ENCODE results near the gene CTXN2.

GRCh38 chr15:48191574-48192225 is at the start of gene CTXN2:
- TF ChIP-seq MXI1 (IDR thresholded peaks at IDR 0.05; ENCODE audit: low read depth, low read length) (no peak), CTCF (IDR thresholded peaks at IDR 0.05) (no peak), RAD21 (IDR thresholded peaks at IDR 0.05; ENCODE audit: low read length) (no peak), TAF1 (IDR thresholded peaks at IDR 0.05; ENCODE audit: borderline replicate concordance, low read depth, low read length) (no peak), POLR2AphosphoS5 (IDR thresholded peaks at IDR 0.05; ENCODE audit: low read depth, low read length) (no peak), YY1 (IDR thresholded peaks at IDR 0.05; ENCODE audit: low read depth) (no peak), EP300 (IDR thresholded peaks at IDR 0.05; ENCODE audit: borderline replicate concordance in 1 of 2, low read depth in 1 of 2, low read length in 1 of 2) (no peak), CHD2 (IDR thresholded peaks at IDR 0.05; ENCODE audit: low read length, partially characterized antibody) (no peak), JUND (IDR thresholded peaks at IDR 0.05) (no peak), EZH2phosphoT487 (IDR thresholded peaks at IDR 0.05; ENCODE audit: borderline replicate concordance, low read depth) (no peak)

All from SK-N-SH (cell line).